HG03280 (cell line): ENCODE measurements around the gene FA2H.
A peak's percentile ranks its signal among the peaks of the same experiment; 100 is the strongest.
"Not testable (repeated sequence)": the region's sequence is repeated elsewhere in the genome, so short reads cannot be mapped to it uniquely, and the experiment has no call there.

ENCODE experiments used
- ATAC-seq: cut with Tn5 transposase; IDR thresholded peaks from one replicate; pipeline ENCODE4 v1.9.1; 2021; ENCODE audit warnings: mild to moderate bottlenecking, moderate library complexity; ENCODE audit not compliant: unreplicated experiment

Gene FA2H

GRCh38 chr16:74771656-74772315 lies 2.8 kb downstream of the FA2H start:
- peak; percentile 41 for ATAC-seq

GRCh38 chr16:74770831-74771526 lies 3.6 kb downstream of the FA2H start:
- no peak for ATAC-seq

GRCh38 chr16:74769586-74770190 lies 4.9 kb downstream of the FA2H start:
- no peak for ATAC-seq

- ATAC-seq = no peak
Observed at GRCh38 chr16:74768239-74768638, 6.4 kb downstream of the FA2H start.

GRCh38 chr16:74767749-74768148 lies 6.9 kb downstream of the FA2H start:
- ATAC-seq = no peak

- no peak for ATAC-seq
Observed at GRCh38 chr16:74766729-74767128, 7.9 kb downstream of the FA2H start.

GRCh38 chr16:74764184-74764583 lies 10.4 kb downstream of the FA2H start:
- not testable (repeated sequence) for ATAC-seq

GRCh38 chr16:74761665-74762064 lies 13.0 kb downstream of the FA2H start:
- ATAC-seq = no peak

GRCh38 chr16:74760007-74760767 lies 14.4 kb downstream of the FA2H start:
- ATAC-seq = no peak

- no peak for ATAC-seq
Observed at GRCh38 chr16:74759564-74759963, 15.1 kb downstream of the FA2H start.

GRCh38 chr16:74758801-74759200 lies 15.8 kb downstream of the FA2H start:
- ATAC-seq = no peak

GRCh38 chr16:74757349-74757748 lies 17.3 kb downstream of the FA2H start:
- ATAC-seq = no peak

- ATAC-seq = no peak
Observed at GRCh38 chr16:74756203-74756602, 18.4 kb downstream of the FA2H start.

GRCh38 chr16:74753180-74753579 lies 21.4 kb downstream of the FA2H start:
- no peak for ATAC-seq

GRCh38 chr16:74752756-74753155 lies 21.9 kb downstream of the FA2H start:
- ATAC-seq = no peak

- no peak for ATAC-seq
Observed at GRCh38 chr16:74752258-74752657, 22.4 kb downstream of the FA2H start.

GRCh38 chr16:74751658-74752057 lies 23.0 kb downstream of the FA2H start:
- ATAC-seq = no peak

- no peak for ATAC-seq
Observed at GRCh38 chr16:74749291-74750055, 25.1 kb downstream of the FA2H start.

- no peak for ATAC-seq
Observed at GRCh38 chr16:74748616-74749026, 26.0 kb downstream of the FA2H start.

- ATAC-seq = no peak
Observed at GRCh38 chr16:74747716-74748615, 26.7 kb downstream of the FA2H start.
